HepG2 (cell line): ENCODE results near the gene SMYD4. TPM values are rescaled to one million over a fixed set of nuclear protein-coding genes. Genes with fewer than 3 reads are reported as not detected.

Source experiments
- ATAC-seq: fragments of 200-7000 bp; cut with Tn5 transposase; 3 replicates; pipeline ENCODE4 v1.9.1; 2020; ENCODE audit warnings: mild to moderate bottlenecking, moderate library complexity
- BruUV-seq: library from RNA; stranded (reverse); fragments of 400-500 nt; replicated peaks from 2 replicates; lab custom pipeline; 2021; lab: Mats Ljungman, UMichigan
- CTCF ChIA-PET: fragments of 300-600 bp; formaldehyde crosslinking; extraction: SDS; loops from one replicate; lab custom pipeline; 2021; ENCODE audit warnings: low total read pairs, inconsistent platforms, low intra/inter-chr PET ratio; lab: Yijun Ruan, JAX
- POLR2A ChIA-PET: fragments of 350-600 bp; sonication (Branson Sonifier 250); formaldehyde crosslinking; loops from one replicate; lab custom pipeline; 2020; ENCODE audit warnings: antibody characterized with exemption, inconsistent platforms; lab: Yijun Ruan, JAX
- DNase-seq: peaks from one replicate; pipeline ENCODE4 v3.0.0-alpha.2; 2015; ENCODE audit warnings: low spot score
- FAIRE-seq: peaks from 3 replicates; lab custom pipeline; 2011; peaks lifted over from hg19 to GRCh38; lab: Jason Lieb, UNC
- H2AFZ ChIP-seq: one replicate; pipeline ENCODE4 v1.6.1; 2011; ENCODE audit warnings: low read length, inconsistent platforms
- H3K27ac ChIP-seq: fragments of 300-600 bp; 3 replicates; pipeline ENCODE4 v1.8.0; 2011; ENCODE audit warnings: mixed run types, mild to moderate bottlenecking, mixed read lengths, low read length, inconsistent platforms; ENCODE audit not compliant: insufficient read depth; ENCODE audit errors: extremely low read length
- H3K27me3 ChIP-seq, 2 experiments: fragments of 200-600 bp in 1 of 2; 2 replicates in 1 of 2; 3 replicates in 1 of 2; pipeline versions ENCODE4 v1.6.0 to v1.8.0; 2011; ENCODE audit warnings: low read length in 2 of 2, mild to moderate bottlenecking in 2 of 2, moderate library complexity in 2 of 2, inconsistent platforms in 1 of 2; ENCODE audit not compliant: insufficient read depth in 2 of 2, control insufficient read depth in 1 of 2
- H3K36me3 ChIP-seq, 2 experiments: fragments of 200-600 bp in 1 of 2; replicated peaks in 1 of 2; 2 replicates in 1 of 2; 3 replicates in 1 of 2; pipeline versions ENCODE4 v1.5.1 to v1.8.0; 2011; ENCODE audit warnings: low read length in 2 of 2, inconsistent platforms in 1 of 2; ENCODE audit not compliant: insufficient read depth in 2 of 2, control insufficient read depth in 1 of 2
- H3K4me1 ChIP-seq: 2 replicates; pipeline ENCODE4 v1.5.1; 2012; ENCODE audit warnings: low read length, inconsistent platforms; ENCODE audit not compliant: insufficient read depth
- H3K4me2 ChIP-seq: 2 replicates; pipeline ENCODE4 v1.6.0; 2011; ENCODE audit warnings: low read depth, low read length, inconsistent platforms
- H3K4me3 ChIP-seq, 3 experiments: fragments of 200-600 bp in 1 of 3; sonication (generic), shearing (Covaris generic) in 1 of 3; replicated peaks in 1 of 3; 2 replicates each; pipeline ENCODE4 v1.5.1; 2011 to 2016; ENCODE audit warnings: low read length in 3 of 3, inconsistent platforms in 2 of 3, low read depth in 2 of 3, mild to moderate bottlenecking in 2 of 3, control low read depth in 1 of 3, mixed read lengths in 1 of 3; ENCODE audit not compliant: insufficient read depth in 1 of 3
- H3K79me2 ChIP-seq: one replicate; pipeline ENCODE4 v1.6.1; 2011; ENCODE audit warnings: low read length, inconsistent platforms; ENCODE audit not compliant: insufficient read depth
- H3K9ac ChIP-seq: 2 replicates; pipeline ENCODE4 v1.6.0; 2011; ENCODE audit warnings: mild to moderate bottlenecking, low read depth, low read length, inconsistent platforms; ENCODE audit not compliant: insufficient read depth
- H3K9me3 ChIP-seq: 2 replicates; pipeline ENCODE4 v1.5.1; 2012; ENCODE audit warnings: mild to moderate bottlenecking, low read length
- H4K20me1 ChIP-seq: 2 replicates; pipeline ENCODE4 v1.6.0; 2011; ENCODE audit warnings: inconsistent platforms, mild to moderate bottlenecking, low read length, moderate library complexity; ENCODE audit not compliant: insufficient read depth
- CHD4 ChIP-seq: fragments of 200-600 bp; sonication (generic); IDR thresholded peaks from 2 replicates; pipeline ENCODE4 v1.7.0; 2017; ENCODE audit warnings: mild to moderate bottlenecking, low read length, borderline replicate concordance
- FOXK2 ChIP-seq: fragments of 450-650 bp; IDR thresholded peaks from 2 replicates; pipeline ENCODE4 v1.6.1; 2016
- GTF3A ChIP-seq: sonication (generic); formaldehyde crosslinking; conservative IDR thresholded peaks from 2 replicates; pipeline ENCODE4 v1.4.0; 2020; ENCODE audit warnings: mild to moderate bottlenecking, missing genetic modification reagents
- HMGA1 ChIP-seq: sonication (generic); formaldehyde crosslinking; conservative IDR thresholded peaks from 2 replicates; pipeline ENCODE4 v1.4.0; 2020; ENCODE audit warnings: missing genetic modification reagents
- IKZF5 ChIP-seq: IDR thresholded peaks from 2 replicates; pipeline ENCODE4 v1.6.1; 2018; ENCODE audit warnings: missing genetic modification reagents, mild to moderate bottlenecking, missing compliant biosample characterization
- IRF2 ChIP-seq: IDR thresholded peaks from 2 replicates; pipeline ENCODE4 v1.6.1; 2018; ENCODE audit warnings: missing genetic modification reagents, missing compliant biosample characterization
- KLF13 ChIP-seq: sonication (generic); formaldehyde crosslinking; IDR thresholded peaks from 2 replicates; pipeline ENCODE4 v1.4.0; 2020; ENCODE audit warnings: mild to moderate bottlenecking, missing genetic modification reagents
- MXD1 ChIP-seq: sonication (generic); formaldehyde crosslinking; IDR thresholded peaks from 2 replicates; pipeline ENCODE4 v1.4.0; 2020; ENCODE audit warnings: mild to moderate bottlenecking, missing genetic modification reagents
- PHB2 ChIP-seq: fragments of 450-650 bp; IDR thresholded peaks from 2 replicates; pipeline ENCODE4 v1.6.1; 2018; ENCODE audit not compliant: partially characterized antibody
- TP53 ChIP-seq: sonication (generic); formaldehyde crosslinking; conservative IDR thresholded peaks from 2 replicates; pipeline ENCODE4 v1.4.0; 2020; ENCODE audit warnings: missing genetic modification reagents
- ZNF841 ChIP-seq: sonication (generic); formaldehyde crosslinking; IDR thresholded peaks from 2 replicates; pipeline ENCODE4 v1.8.1; 2023; ENCODE audit warnings: missing genetic modification reagents, borderline replicate concordance
- ZSCAN31 ChIP-seq: sonication (generic); formaldehyde crosslinking; IDR thresholded peaks from 2 replicates; pipeline ENCODE4 v1.5.0; 2020; ENCODE audit warnings: low read depth, mild to moderate bottlenecking, missing genetic modification reagents
- WGBS: methylation state at CpG from one replicate; pipeline ENCODE4 v1.1.6; 2017; ENCODE audit warnings: low lambda C conversion rate; 5-methylcytosine and 5-hydroxymethylcytosine counted together
- in situ Hi-C: cut with HindIII; loops from 2 replicates; pipeline ENCODE4 v1.10.0; 2017; ENCODE audit warnings: low pct_unique_long_range_greater_than_20kb; ENCODE audit not compliant: extremely low pct_ligation_motif_present
- intact Hi-C: fragments of 100-400 bp; cut with micrococcal nuclease; formaldehyde crosslinking; loops from one replicate; pipeline ENCODE4 v1.10.0; 2022; ENCODE audit not compliant: unreplicated experiment
- polyA plus RNA-seq, 8 experiments: library from polyadenylated mRNA; depleted of rRNA in 3 of 8; stranded (reverse) in 7 of 8; unstranded in 1 of 8; fragments of >200 nt; fragmentation: Illumina TruSeq in 4 of 8; extraction: Trizol in 4 of 8; gene quantifications; 2 replicates each; pipeline versions ENCODE4 v1.2.1 to v1.2.3, GENCODE V29; 2011 to 2016; ENCODE audit warnings: low read depth in 4 of 8, missing spikeins in 1 of 8, mixed read lengths in 1 of 8; ENCODE audit not compliant: insufficient read depth in 1 of 8
- total RNA-seq, 5 experiments: library from RNA; depleted of rRNA; stranded (reverse); fragments of >200 nt; fragmentation: Illumina TruSeq; extraction: Trizol; gene quantifications; 2 replicates each; pipeline ENCODE4 v1.2.3, GENCODE V29; 2016; ENCODE audit warnings: low read depth in 1 of 5
- TF ChIP-seq, protein P1 (sequence below): sonication (generic); formaldehyde crosslinking; IDR thresholded peaks from 2 replicates; pipeline ENCODE4 v1.4.0; 2020; ENCODE audit warnings: missing genetic modification reagents, borderline replicate concordance

SMYD4 gene
- total and polyA plus RNA-seq, 2 of the 13 experiments (the other 11 are each of a cell fraction or from before 2014, with no cell fraction given), result 7.4 to 11.3 TPM

DNA sequence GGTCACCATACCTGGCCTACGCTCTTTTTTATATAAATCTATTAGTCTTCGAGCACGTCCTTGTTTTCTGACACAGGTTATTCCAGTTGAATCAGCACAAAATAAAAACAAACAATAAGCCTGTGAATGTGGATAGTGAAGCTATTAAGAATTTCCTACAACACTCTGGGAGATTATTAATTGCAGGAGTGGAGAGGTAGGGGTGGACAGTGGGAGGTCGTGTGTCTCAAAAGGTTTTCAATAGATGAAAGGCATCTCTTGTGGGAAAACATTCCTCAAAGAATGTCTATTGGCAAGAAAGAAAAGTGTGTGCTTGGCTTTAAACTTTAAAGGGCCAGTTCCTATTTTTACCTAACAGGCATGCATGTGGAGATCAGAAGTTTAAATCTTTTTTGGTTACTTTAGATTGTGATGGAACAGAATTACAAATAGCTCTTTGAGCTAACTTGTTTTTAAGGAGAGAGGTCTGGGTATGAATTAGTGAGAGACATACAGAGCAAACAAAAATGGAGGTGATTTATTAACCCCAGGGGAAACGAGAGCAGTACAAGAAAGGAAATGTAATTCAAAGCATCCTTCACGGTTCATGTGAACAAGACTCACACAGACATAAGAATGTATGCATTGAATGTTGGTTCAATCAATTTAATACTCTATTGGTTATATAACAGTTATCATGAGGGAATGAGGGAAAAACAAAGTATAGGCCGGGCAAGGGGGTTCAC is 9.0 kb downstream of the SMYD4 start:
- BruUV-seq, result no TSS peak
- Histone ChIP-seq H3K4me3 (no peak overlapping the region), H4K20me1 (no peaks in the 10 kb centered on the region), H3K9ac (no peak overlapping the region), H3K79me2 (no peaks in the 10 kb centered on the region), H3K36me3 (peaks cover 3 to 7% of the 10 kb centered on the region in 2 experiments), H2AFZ (no peak overlapping the region), H3K9me3 (no peaks in the 10 kb centered on the region), H3K4me2 (no peak overlapping the region), H3K27me3 (no peaks in the 10 kb centered on the region), H3K4me1 (peaks cover 21% of the 10 kb centered on the region), H3K27ac (no peak overlapping the region)
- intact Hi-C loops, result no loop called here
- in situ Hi-C loops, result no loop called here
- ATAC-seq (no peak), DNase-seq (no peak), FAIRE-seq (no peak)
- CTCF ChIA-PET, result no interaction called here
- 86% methylated on average over 7 of the region's 7 CpGs for WGBS
- POLR2A ChIA-PET, result interaction anchor here (2.6 kb wide), 1 partner anchor 10 kb away, joined by 9 read pairs; no protein-coding TSS in a partner anchor
- TF ChIP-seq, protein P1, sequence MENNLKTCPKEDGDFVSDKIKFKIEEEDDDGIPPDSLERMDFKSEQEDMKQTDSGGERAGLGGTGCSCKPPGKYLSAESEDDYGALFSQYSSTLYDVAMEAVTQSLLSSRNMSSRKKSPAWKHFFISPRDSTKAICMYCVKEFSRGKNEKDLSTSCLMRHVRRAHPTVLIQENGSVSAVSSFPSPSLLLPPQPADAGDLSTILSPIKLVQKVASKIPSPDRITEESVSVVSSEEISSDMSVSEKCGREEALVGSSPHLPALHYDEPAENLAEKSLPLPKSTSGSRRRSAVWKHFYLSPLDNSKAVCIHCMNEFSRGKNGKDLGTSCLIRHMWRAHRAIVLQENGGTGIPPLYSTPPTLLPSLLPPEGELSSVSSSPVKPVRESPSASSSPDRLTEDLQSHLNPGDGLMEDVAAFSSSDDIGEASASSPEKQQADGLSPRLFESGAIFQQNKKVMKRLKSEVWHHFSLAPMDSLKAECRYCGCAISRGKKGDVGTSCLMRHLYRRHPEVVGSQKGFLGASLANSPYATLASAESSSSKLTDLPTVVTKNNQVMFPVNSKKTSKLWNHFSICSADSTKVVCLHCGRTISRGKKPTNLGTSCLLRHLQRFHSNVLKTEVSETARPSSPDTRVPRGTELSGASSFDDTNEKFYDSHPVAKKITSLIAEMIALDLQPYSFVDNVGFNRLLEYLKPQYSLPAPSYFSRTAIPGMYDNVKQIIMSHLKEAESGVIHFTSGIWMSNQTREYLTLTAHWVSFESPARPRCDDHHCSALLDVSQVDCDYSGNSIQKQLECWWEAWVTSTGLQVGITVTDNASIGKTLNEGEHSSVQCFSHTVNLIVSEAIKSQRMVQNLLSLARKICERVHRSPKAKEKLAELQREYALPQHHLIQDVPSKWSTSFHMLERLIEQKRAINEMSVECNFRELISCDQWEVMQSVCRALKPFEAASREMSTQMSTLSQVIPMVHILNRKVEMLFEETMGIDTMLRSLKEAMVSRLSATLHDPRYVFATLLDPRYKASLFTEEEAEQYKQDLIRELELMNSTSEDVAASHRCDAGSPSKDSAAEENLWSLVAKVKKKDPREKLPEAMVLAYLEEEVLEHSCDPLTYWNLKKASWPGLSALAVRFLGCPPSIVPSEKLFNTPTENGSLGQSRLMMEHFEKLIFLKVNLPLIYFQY (CRISPR knock-in tag), result no peak
- no peak for TF ChIP-seq FOXK2
- no peak for TF ChIP-seq GTF3A (CRISPR knock-in tag)
- no peak for TF ChIP-seq TP53 (CRISPR knock-in tag)
- TF ChIP-seq IKZF5 (CRISPR knock-in tag), result no peak
- TF ChIP-seq MXD1, result no peak
- TF ChIP-seq ZNF841, result no peak
- no peak for TF ChIP-seq HMGA1
- no peak for TF ChIP-seq CHD4
- no peak for TF ChIP-seq PHB2
- TF ChIP-seq IRF2 (CRISPR knock-in tag), result no peak
- TF ChIP-seq KLF13, result no peak
- TF ChIP-seq ZSCAN31, result no peak
